Activated T-helper 1 cell treated with Interleukin-2 at 50 U/mL for 16 hours (primary cell): ENCODE results near the gene TRAPPC1.

Experiments
- DNase-seq: peaks from one replicate; pipeline ENCODE4 v3.0.0-alpha.2; 2020; ENCODE audit warnings: low read depth

TRAPPC1 gene

DNA sequence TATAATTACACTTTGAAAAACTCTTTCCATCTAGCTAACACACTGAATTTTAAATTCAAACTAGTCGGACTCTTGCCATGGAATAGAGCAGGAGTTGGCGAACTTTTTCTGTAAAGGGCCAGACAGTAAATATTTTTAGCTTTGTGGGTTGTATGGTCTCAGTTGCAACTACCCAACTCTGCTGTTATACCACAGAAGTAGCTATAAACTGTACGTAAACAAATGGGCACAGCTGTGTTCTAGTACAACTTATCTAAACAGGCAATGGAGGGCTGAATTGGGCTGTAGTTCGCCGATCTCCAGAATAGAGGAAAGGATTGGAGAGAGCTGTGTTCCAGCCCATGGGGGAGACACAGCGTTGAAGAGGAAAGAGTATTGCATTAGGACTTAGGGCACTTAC is 9.0 kb upstream of the TRAPPC1 start:
- no peak for DNase-seq

DNA sequence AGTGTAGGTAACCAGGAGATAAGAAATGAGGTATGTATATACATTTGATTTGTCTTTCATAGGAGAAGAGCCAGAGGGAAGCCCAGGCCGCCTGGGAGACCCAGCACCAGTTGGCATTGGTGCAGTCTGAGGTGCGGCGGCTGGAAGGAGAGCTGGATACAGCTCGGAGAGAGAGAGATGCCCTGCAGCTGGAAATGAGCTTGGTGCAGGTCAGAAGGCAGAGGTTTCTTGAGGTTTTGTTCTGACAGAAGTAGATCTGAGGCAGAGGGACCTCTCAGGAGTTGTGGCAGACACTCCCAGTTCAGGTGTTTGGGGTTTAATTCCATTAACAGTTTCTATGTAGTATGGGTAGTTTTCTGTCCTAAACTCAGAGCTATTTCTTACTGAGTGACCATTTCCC is 8.3 kb upstream of the TRAPPC1 start:
- DNase-seq, result no peak

DNA sequence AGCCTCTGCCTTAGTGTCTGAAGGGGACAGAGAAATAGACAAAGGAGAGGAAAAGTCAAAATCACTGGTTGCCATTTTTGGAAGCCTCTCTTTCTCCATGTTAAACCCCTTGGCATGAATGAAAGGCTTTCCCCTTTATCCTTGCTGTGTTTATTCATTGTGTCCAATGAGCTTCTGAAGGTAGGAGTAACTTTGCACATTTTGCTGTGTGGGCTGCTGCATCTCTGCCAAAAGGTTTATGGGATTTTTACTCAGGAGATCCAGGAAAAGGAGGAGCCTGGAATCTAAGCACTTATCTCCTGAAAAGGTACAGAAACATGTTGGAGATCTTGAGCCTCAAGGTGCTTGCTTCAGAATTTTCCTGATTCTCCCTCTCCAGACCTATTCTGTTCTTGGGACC is 4.1 kb upstream of the TRAPPC1 start:
- no peak for DNase-seq

DNA sequence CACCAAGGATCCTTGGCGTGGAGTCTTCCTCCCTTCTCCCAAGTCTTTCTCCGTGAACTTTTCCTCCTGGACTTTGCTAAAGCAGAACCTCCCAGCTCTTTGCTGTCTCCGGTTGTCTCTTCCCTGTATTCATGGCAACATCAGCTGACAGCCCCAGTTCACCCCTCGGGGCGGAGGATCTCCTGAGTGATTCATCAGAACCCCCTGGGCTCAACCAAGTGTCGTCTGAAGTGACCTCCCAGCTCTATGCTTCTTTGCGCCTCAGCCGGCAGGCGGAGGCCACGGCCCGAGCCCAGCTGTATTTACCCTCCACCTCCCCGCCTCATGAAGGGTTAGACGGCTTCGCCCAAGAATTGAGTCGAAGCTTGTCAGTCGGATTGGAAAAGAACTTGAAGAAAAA is 1.2 kb upstream of the TRAPPC1 start:
- DNase-seq, result no peak

DNA sequence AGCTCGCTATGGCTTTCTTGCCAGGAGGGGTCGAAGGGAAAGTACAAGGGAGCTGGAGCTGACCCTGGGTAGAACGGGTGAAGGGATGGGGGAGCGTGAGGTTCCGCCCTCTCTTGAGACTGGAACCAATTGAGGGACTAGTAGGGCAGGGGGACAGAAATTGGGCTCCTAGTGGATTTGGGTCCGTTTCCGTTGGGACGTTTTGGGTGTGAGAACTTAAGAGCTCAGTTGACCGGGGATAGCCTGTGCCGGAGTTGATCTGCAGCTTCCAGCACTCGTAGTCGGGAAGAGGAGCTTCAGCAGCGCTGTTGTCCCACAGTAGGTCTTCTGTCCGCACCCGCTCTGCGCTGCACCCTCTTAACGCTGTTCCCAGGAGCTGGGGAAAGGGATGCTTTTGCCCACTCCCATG is 741 bp upstream of the TRAPPC1 start:
- no peak for DNase-seq

DNA sequence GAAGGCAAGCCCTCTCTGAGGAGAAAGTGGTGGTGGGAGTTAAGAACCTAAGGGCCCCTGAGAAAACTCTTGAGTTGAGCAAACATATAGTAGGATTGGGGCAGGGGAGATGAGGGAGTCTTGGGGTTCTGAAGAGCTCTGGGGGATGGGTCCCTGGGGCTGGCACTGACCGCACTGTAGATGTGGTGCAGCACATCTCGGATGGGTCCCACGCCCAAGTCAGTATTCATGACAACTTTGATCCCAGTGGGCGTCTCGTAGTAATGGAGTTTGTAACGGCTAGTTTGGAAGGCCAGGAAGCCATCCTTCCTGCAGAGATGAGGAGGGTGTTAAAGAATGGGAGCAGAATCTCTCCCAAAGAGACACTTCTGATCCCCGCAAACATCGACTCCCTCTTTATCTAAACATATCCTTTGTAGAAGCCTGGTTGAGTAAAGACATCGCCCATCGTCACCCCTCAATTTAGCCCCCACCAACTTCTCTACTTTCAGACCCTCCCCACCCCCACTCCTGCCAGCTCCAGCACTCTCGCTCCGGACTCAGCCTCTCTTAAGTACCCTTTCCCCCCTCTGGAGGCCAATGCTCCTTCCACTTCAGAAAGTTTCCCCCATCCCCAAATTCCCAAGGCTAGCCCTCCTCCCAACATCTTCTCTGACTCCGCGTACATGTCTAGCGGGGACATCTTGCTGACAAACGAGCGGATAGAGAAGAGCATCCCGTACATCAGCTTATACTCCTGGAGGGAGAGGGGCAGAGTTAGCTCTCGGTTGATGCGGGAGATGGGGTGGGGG is 710 bp downstream of the TRAPPC1 start:
- DNase-seq, result no peak

DNA sequence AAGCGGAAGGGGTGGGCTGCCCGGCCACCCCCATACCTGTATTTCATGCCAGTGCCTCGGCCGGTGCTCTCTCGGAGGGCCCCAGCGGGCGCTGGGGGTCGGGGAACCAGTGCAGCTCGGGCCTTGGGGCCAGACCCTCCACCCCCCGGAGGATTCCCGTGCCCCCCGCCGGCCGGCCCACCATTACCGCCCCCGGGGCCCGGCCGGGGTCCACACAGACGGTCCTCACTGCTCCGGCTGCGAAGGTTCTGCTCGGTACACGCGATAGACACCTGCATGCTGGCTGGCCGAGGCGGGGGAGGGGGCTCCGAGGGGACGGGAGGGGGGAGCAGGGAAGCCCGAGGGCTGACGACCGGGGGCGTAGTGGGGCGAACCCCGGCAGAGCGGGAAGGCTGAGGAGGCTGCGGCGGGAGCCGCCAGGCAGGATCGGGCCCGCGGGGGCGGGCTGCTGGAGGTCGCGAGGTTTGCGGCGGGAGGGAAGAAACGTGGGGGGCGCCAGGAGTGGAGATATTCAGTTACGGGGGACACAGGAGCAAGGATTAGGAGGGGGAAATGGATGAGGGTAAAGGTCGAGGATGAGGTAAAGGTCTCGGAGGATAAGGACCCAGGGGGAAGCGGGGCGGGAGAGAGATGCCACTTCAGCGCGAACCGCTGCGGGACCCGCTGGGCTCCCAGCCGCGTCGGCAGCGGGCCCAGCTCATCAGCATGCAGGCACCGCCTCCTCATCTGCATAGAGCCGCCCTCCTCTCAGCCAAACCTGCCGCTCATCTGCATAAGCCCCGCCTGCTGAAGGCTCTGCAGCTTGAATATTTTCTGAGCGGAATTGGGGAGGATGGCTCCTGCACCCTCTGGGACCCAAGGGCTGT is 2.4 kb downstream of the TRAPPC1 start, which contains the start of gene KCNAB3:
TSS of gene KCNAB3 (minus strand) at position 699 of the 866 bp plus-strand sequence. CDS start at position 278, 421 bp downstream.
- DNase-seq, result peak; percentile 41

DNA sequence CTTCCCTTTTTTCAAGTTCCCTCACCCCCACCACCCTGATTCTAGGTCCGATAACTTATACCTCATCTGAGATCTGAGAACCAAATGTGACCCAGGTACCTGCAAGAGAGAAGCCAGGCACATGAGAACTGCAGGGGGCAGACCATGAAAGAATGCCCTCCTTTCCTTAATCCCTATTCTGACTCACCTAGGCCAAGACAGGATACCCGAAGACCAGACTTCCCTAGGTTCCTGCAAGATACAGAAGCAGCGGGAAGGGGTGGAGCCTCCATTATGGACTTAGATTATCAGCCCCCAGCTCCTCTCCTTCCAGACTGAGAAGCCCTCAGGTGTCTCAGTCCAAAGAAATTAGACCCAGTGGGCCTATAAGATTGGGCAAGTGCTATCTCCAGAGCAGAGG is 4.2 kb downstream of the TRAPPC1 start:
- no peak for DNase-seq

DNA sequence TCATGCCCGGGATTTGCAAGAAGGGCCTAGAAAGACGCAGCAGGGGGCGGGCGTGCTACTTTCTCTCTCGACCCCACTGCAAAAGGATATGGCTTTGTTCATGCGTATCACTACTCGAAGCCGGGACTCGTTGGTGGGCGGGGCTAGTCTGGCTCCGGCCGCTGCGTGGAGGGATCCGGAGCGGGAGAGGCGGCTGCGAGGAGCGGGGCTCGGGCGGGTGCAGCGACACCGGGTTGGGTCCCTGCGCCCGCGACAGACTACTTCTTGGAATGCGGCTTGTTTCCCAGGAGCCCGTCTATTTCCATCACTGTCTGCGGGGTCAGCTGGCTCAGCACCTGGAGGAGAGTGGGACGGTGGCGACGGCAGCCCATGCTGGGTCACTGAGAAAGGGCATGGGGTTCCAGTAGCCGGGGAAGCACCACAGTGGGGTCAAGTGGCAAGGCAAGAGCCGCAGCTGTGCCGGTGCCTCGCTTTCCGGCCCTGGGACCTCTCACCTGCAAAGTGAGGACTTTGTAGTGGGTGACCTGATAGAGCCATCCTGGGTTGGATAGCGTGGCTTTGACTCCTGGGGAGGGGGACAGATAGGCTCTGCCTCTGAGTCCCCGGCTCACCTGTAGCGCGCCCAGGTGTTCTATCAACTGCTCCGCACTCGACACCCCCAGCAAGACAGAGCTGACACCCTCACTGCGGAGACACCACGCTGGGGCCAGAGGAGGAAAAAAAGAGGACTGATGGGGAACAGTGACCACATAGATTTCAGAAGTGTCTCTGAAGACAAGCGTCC is 8.7 kb downstream of the TRAPPC1 start:
- DNase-seq, result peak; percentile 71

DNA sequence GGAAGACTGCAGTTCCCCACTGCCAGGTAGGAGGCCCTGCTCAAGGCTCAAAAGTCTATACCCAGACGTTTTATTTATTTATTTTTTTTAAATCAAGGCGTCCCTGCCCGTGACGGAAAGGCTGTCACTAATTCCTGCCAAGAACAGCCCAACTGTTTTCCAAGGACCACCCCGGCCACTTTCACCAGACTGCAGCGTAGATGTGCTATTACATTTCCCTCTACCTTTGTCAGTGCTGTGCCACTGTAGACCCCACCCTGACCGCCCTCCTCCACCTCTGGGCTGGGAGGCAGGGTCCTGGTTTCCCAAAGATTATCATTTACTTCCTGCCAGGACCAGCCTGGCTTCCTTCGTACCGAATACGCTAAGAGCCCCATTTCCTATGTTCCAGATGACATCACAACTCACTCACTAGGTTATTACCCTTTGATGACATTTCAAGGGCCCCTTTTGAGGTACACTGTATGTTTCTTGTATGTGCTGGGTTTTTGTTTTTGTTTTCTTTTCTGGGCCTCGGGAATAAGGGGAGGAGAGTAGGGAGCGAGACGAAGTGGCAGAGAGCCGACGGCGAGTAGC is 9.4 kb downstream of the TRAPPC1 start:
- DNase-seq, result no peak

DNA sequence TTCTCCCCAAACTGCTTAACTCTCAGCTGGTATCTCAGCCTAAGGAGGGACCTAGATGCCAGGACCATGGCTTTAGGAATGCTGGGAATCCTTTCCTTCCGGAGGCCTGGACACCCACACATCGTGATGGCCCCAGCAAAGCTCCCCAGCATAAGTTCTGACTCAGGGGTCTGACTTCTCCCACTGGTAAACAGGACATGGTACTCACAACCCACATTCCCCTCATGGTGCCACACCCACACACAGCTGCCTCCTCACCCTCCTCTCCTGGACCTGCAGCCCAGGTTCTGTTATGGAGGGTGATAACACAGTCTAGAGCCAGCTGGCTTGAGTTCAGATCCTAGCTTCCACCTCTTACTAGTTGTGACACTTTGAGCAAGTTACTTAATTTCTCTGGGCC is 14.9 kb downstream of the TRAPPC1 start:
- no peak for DNase-seq

DNA sequence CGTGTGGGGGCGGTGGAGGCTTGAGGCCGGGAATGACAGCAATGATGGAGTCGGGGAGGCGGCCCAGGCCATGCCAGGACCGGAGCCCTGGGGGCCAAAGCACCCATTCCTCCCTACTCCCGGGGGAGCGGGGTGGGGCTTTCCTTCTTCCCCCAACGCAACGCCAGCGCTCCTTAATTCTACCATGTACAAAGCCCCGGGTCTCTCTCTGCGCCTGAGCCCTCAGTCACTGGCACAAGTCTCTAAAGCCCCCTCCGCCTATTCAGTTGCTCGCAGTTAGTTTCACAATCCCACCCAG is 15.4 kb downstream of the TRAPPC1 start:
- DNase-seq, result no peak

DNA sequence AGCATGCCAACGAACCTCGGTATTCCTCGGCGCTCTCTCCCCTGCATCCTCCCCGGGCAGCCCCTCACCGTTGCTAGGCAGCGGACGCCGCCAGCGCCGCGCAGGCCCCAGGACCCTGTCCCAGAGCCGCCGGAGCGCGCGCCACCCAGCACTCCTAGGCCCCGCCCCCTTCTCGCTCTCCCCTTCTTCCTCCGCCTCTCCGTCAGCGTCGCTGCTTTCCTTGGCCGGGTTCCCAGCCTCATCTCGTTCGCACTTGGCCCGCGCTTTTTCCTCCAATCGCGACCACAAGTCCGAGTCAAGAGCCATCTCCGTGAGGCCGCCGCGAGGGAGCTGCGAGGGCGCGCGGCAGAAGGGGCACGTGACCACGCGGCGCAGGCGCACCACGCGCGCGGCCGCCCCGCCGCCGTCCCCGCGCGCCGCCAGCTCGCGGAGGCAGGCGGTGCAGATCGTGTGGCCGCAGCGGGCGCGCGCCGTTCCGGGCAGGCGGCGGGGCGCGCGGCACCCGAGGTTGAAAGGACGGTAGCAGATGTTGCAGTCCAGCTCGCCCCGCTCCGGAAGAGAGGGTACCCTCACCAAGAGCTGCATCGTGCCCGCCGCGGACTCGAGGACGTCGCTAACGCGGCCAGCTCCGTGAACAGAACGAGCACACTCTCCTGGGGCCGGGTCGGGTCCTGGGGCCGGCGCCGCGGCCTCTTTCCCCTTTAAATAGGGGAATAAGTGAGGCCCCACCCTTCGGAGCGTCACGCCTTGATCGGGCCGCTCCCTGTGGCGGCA is 15.9 kb downstream of the TRAPPC1 start, which contains the start of gene RNF227:
TSS of gene RNF227 (minus strand) at position 679 of the 774 bp plus-strand sequence. CDS start at position 585, 94 bp downstream.
- peak; percentile 69 for DNase-seq

DNA sequence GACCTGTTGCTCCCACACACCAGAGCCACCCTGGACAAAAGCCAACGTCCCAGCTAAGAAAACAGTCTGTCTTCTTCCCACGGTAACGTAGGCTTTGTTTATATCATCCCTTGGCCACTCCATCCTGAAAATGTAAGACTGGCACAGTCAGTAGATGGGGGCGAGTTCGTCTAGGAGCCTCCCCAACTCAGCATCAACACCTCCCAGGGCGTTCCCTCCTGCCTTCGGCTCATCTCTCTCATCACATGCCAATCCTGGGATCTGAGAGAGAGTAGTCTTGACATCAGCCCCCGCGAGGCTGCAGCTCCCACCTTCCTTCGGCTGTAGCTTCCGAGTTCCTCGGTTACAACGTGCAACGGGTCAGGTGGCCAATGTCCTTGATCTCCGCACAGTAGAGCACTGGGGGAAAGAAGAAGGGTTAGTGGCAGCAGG is 16.6 kb downstream of the TRAPPC1 start:
- no peak for DNase-seq

DNA sequence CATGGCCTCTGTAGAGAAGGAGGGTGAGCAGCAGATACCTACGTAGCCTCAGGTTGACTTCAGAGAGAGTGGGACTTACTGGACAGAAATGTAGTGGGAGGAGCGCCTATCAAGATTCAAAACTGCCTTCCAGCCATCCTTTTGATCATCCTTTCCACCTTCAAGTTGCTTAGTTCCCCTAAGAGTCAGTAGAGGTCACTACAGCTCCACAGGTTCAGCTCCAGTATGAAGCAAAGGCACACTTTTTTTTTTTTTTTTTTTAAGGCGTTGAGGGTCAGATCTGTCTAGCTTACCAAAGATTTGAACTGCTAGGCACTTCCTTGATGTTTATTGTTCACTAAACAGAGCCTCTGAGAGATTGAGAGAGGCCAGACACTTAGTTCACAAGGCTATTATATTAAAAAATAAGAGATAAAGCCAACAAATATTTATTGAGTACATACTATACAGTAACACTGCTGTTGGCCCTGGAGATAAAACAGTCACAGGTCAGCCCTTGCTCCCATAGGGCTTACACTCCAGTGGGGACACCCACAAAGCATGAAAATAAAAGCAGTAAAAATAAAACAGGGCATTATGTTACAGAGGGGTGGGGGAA is 18.7 kb downstream of the TRAPPC1 start:
- no peak for DNase-seq

DNA sequence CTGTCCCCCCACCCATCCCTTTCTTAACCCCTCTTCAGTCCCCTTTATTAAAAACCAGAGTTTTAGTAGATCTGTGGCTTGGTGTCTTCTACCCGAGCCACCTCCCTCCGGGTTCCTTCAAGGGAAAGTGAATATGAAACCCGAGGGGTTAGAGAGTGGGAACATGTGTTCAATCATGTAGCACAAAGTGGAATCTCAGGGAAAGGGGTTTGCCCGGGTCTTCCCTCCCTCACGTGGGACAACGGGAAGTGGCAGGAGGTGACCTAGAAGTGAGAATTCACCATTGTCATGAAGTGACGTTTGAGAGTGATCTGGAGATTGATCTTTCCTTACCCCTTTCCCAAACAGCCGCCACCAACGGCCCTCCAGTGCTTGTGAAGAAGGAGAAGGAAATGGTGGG is 20.6 kb downstream of the TRAPPC1 start:
- no peak for DNase-seq

DNA sequence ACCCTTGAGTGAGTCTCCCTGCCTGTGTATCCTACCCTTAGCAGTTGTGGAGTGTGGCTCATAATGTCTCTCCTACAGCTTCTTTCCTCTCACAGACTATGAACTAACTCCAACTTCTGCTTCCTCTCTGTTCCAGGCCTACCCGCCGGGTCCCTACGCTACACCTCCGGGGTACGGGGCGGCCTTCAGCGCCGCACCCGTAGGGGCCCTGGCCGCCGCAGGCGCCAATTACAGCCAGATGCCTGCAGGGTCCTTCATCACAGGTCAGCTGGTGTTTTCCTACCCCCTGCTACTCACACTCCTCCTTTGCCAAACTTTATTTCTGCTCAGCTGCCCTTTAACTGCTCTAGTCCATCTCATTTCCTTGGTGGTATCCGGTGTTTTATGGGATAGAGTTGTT is 21.0 kb downstream of the TRAPPC1 start:
- no peak for DNase-seq

DNA sequence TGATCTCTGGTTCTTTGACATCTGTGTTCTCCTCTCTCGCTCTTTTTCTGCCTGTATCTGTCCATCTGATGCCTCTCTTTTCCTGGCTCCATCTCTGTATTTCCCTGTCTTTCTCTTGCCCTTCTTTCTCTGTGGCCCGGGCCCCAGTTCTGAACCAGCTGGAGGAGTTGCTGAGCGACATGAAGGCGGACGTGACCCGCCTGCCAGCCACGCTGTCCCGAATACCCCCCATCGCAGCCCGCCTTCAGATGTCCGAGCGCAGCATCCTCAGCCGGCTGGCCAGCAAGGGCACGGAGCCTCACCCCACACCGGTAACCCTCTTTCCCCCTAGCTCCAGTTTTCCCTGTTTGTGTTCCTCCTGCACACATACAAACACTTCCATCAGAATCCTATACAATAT is 21.5 kb downstream of the TRAPPC1 start:
- DNase-seq, result no peak

DNA sequence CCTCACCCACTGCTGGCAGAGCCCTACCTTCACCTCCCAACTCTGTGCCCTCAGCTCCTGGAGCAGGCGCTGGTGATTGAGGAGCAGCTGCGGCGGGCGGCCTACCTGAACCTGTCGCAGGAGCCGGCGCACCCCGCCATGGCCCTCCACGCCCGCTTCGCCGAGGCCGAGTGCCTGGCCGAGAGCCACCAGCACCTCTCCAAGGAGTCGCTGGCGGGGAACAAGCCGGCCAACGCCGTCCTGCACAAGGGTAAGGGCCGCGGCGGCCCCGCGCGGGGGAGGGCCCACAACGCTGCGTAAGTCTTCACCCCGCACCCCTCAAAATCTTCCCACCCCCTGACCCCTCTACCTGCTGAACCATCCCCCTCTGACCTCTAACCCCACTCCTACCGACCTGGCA is 22.7 kb downstream of the TRAPPC1 start:
- no peak for DNase-seq

DNA sequence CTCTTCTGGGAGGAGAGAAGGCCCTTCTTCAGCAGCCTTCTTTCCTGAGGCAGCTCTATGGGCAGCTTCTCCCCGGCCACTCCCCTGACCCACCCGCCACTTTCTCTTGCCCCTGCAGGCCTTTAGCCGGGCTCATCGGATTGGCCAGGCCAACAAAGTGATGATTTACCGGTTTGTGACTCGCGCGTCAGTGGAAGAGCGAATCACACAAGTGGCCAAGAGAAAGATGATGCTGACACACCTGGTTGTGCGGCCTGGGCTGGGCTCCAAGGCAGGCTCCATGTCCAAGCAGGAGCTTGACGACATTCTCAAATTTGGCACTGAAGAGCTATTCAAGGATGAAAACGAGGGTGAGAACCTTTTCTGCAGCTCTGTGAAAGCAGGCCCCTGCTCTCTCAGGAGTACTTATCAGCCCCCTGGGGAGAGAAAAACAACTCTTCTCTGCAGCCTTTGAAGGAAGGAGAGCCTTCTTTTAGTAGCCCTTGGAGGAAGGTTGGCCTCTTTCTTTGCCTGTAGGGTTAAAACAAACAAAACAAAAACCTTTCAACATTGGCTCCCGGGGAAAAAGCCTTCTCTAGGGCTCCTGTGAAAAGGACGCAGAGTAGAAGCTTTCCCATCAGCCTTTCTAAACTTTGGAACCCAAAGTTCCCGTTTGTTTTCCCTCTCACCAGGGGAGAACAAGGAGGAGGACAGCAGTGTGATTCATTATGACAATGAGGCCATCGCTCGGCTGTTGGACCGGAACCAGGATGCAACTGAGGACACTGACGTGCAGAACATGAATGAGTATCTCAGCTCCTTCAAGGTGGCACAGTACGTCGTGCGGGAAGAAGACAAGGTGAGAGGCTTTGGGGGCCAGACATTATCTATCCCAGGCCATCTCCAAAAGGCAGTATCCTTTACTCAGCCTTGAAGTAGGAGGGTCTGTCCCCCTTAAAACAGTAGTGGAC is 28.3 kb downstream of the TRAPPC1 start:
- DNase-seq, result no peak
